Upper lobe of right lung (tissue), 1 donor: Measurements from ENCODE around the gene CPZ. TPM values are rescaled to one million over a fixed set of nuclear protein-coding genes. Genes with fewer than 3 reads are reported as not detected.

ENCODE experiments used
- ATAC-seq: fragments of 200-7000 bp; cut with Tn5 transposase; one replicate; pipeline ENCODE4 v1.9.1; 2020; ENCODE audit warnings: mild to moderate bottlenecking, moderate library complexity
- DNase-seq: peaks from one replicate; pipeline ENCODE4 v3.0.0-alpha.2; 2020
- H3K27ac ChIP-seq: fragments of 200-600 bp; one replicate; pipeline ENCODE4 v1.8.0; 2022
- H3K27me3 ChIP-seq: fragments of 200-600 bp; one replicate; pipeline ENCODE4 v1.8.0; 2022; ENCODE audit warnings: mild to moderate bottlenecking
- H3K36me3 ChIP-seq: fragments of 200-600 bp; one replicate; pipeline ENCODE4 v1.8.0; 2022
- H3K4me1 ChIP-seq: fragments of 200-600 bp; one replicate; pipeline ENCODE4 v1.8.0; 2022
- H3K4me3 ChIP-seq: fragments of 200-600 bp; one replicate; pipeline ENCODE4 v1.8.0; 2022; ENCODE audit warnings: mild to moderate bottlenecking
- H3K9me3 ChIP-seq: fragments of 200-600 bp; one replicate; pipeline ENCODE4 v1.8.0; 2022
- CTCF ChIP-seq: fragments of 200-600 bp; IDR thresholded peaks from one replicate; pipeline ENCODE4 v1.8.0; 2022; ENCODE audit warnings: antibody characterized with exemption
- intact Hi-C: fragments of 100-400 bp; cut with DNase I; formaldehyde crosslinking; loops from one replicate; pipeline ENCODE4 v1.11.0; 2022
- total RNA-seq: library from RNA; stranded (reverse); fragmentation: NEBNext Ultra II Directional; extraction: Animal tissue kit (Norgen Biotek cat#: 25700); gene quantifications from one replicate; pipeline ENCODE4 v1.2.1, GENCODE V29; 2021
- donor health status: DM: no; HTN: yes; CAD: no; lungs with severe emphysema.

Gene CPZ
- total RNA-seq, 1 donor from 2014 or later: 6.7 TPM

GRCh38 chr4:8644966-8645752 is 52.6 kb downstream of the CPZ start:
- intact Hi-C loops: no loop called here
- TF ChIP-seq CTCF: no peak
- Histone ChIP-seq H3K4me3 (no peak overlapping the region), H3K36me3 (no peaks in the 10 kb centered on the region), H3K9me3 (no peaks in the 10 kb centered on the region), H3K27ac (no peak overlapping the region), H3K4me1 (no peaks in the 10 kb centered on the region), H3K27me3 (peaks cover 6% of the 10 kb centered on the region)
- ATAC-seq: no peak
- peak; percentile 53 for DNase-seq

GRCh38 chr4:8645753-8646124 is 53.2 kb downstream of the CPZ start:
- TF ChIP-seq CTCF: no peak
- peak; percentile 51 for DNase-seq
- no peaks in the 10 kb centered on the region for H3K4me1 ChIP-seq
- no peaks in the 10 kb centered on the region for H3K36me3 ChIP-seq
- H3K4me3 ChIP-seq: no peak overlapping the region
- peaks cover 6% of the 10 kb centered on the region for H3K27me3 ChIP-seq
- no peak for ATAC-seq
- no peak overlapping the region for H3K27ac ChIP-seq
- no peaks in the 10 kb centered on the region for H3K9me3 ChIP-seq
- intact Hi-C loops: no loop called here

GRCh38 chr4:8646296-8647093 is 53.9 kb downstream of the CPZ start:
- Histone ChIP-seq H3K27ac (no peak overlapping the region), H3K36me3 (no peaks in the 10 kb centered on the region), H3K27me3 (peaks cover 6% of the 10 kb centered on the region), H3K9me3 (no peaks in the 10 kb centered on the region), H3K4me3 (no peak overlapping the region), H3K4me1 (no peaks in the 10 kb centered on the region)
- no peak for TF ChIP-seq CTCF
- DNase-seq (no peak), ATAC-seq (no peak)
- intact Hi-C loops: no loop called here

- H3K9me3 ChIP-seq: no peaks in the 10 kb centered on the region
- no peak overlapping the region for H3K27ac ChIP-seq
- DNase-seq: no peak
- H3K4me3 ChIP-seq: no peak overlapping the region
- TF ChIP-seq CTCF: no peak
- intact Hi-C loops: no loop called here
- H3K36me3 ChIP-seq: no peaks in the 10 kb centered on the region
- no peaks in the 10 kb centered on the region for H3K4me1 ChIP-seq
- ATAC-seq: no peak
- H3K27me3 ChIP-seq: peaks cover 6% of the 10 kb centered on the region
Measured at GRCh38 chr4:8647094-8647570, 54.6 kb downstream of the CPZ start.

GRCh38 chr4:8647626-8648025 is 55.1 kb downstream of the CPZ start:
- H3K9me3 ChIP-seq: no peaks in the 10 kb centered on the region
- DNase-seq (no peak), ATAC-seq (no peak)
- TF ChIP-seq CTCF: no peak
- peaks cover 6% of the 10 kb centered on the region for H3K27me3 ChIP-seq
- intact Hi-C loops: no loop called here
- no peaks in the 10 kb centered on the region for H3K4me1 ChIP-seq
- H3K27ac ChIP-seq: no peak overlapping the region
- no peak overlapping the region for H3K4me3 ChIP-seq
- H3K36me3 ChIP-seq: no peaks in the 10 kb centered on the region
